Hematopoietic multipotent progenitor cell (in vitro differentiated cells): ENCODE measurements around the gene ATOX1. TPM values are rescaled to one million over a fixed set of nuclear protein-coding genes. Genes with fewer than 3 reads are reported as not detected.
A peak's percentile ranks its signal among the peaks of the same experiment; 100 is the strongest.
"Not testable (repeated sequence)": the region's sequence is repeated elsewhere in the genome, so short reads cannot be mapped to it uniquely, and the experiment has no call there.

Source experiments
- DNase-seq, 3 donors: peaks; one replicate each; pipeline ENCODE4 v3.0.0-alpha.2; 2011 to 2015; ENCODE audit warnings: low read depth in 2 of 3, low spot score in 2 of 3
- total RNA-seq: library from RNA; depleted of rRNA; stranded (reverse); fragments of >200 nt; gene quantifications from one replicate; pipeline ENCODE4 v1.2.3, GENCODE V29; 2012

The ATOX1 gene, protein sequence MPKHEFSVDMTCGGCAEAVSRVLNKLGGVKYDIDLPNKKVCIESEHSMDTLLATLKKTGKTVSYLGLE
- total RNA-seq: 74.3 TPM

DNA sequence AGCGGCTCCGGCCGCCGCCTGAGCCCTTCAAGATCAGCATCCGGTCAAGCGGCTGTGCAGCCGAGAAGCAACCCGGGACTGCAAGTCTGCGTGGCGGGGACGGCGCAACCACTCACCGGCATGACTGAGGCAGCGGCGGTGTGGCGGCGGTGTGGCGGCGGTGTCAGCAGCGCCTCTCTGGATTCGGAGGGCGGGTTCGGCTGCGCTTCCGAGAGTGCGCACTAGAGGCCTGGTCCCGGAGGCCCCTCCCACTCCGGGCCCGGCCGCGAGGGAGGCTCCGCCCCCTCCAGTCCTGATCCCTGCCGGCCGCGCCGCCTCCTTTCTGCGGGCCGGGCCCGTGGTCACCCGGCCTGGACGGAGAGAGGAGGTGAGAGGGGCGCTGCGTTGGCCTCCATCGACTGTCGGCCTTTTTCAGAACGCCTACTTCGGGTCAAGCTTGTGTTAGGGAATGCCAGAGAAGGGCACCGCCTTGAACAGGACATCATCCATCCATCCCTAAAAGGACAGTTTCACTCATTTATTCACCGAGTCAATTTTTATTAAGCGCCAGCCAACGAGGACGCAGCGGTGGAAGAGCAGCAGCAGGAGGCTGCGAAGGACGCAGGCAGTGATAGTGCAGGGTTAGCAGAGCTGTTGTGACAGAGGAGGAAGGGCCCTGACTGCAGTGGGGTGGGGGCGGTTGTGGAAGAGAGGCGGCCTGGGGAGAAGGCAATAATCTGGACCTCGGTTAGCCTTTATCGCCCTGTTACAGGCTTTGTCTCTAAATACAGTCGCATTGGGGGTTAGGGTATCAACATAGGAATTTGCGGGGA, at the start of gene ATOX1:
Gene ATOX1, minus strand, starts transcription at position 202 of the 812 bp plus-strand sequence. Its CDS starts 80 bp downstream, at position 122.
- peak; percentile 78 to 91 (median 86) for DNase-seq

DNA sequence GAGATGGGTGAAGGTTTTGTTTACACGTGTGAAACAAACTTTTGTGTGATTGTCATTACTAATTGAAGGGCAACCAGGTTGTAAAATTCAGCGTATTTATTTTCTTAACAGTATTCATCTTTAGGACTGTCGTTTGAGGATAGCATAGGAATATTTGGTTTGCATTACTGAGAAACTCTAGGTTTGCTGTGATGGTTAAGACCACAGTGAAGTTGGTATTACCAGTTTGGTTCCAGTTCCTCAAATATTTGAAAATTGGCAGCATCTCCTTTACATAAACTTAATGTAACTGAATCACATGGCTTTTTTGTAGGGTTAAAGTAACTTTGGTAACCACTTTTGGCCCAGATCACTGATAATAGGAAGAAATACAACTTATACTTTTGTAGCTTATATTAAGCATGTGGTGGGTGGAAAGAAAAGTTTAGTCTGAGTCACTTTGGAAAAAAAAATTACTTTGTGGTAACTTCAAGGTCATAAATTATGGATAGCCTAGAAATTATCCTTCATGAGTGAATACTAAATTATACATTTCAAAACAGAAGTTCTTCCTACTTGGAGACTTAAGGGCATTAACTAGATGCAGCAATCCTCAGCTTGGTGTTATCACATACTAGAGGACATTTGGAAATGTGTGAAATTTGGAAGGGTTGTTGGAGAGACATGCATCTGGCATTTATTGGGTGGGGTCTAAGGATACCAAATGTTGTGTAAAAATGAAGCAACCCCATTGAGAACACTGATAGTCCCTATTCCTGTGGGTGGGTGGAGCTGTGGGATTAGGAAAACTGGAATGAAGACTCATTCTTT, 47.2 kb upstream of the ATOX1 start:
- DNase-seq: peak in 1 of 3 donors; percentile 17

DNA sequence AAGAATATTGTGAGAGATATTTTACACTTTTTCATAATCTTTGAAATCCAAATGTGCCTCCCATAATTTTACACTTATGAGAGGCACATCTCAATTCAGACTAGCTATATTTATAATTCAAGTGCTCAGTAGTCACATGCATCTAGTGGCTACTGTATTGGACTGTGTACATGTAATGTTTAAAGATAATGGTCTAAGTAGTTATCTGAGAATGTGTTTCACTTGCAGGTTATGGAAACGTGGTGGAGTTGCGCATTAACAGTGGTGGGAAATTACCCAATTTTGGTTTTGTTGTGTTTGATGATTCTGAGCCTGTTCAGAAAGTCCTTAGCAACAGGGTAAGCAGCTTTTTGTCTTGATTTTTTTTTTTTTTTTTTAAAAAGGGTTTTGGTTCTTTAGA, 42.1 kb upstream of the ATOX1 start:
- DNase-seq: no peak

DNA sequence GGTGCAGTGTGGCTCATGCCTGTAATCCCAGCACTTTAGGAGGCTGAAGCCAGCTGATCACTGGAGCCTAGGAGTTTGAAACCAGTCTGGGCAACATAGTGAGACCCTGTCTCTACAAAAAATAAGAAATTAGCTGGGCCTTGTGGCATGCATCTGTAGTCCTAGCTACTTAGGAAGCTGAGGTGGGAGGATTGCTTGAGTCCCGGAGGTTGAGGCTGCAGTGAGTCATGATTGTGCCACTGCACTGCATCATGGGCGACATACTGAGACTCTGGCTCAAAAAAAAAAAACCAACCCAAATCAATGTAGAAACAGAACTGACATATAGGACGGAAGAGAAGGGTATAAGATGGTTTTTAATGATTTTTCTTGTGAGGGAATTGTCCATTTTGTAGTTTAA, 41.0 kb upstream of the ATOX1 start:
- DNase-seq: no peak

DNA sequence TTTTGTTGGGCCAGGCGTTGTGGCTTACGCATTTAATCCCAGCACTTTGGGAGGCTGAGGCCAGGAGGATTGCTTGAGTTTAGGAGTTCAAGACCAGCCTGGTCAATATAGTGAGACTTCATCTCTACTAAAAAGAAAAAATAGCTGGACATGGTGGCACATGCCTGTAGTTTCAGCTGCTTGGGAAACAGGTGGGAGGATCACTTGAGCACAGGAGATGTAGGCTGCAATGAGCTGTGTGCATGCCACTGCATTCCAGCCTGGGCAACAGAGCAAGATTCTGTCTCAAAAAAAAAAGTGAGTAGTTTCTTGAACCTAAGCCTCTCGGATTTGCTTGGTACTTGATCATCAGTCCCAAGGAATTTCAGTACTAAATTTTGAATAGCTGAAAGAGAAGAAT, 40.2 kb upstream of the ATOX1 start:
- no peak for DNase-seq

DNA sequence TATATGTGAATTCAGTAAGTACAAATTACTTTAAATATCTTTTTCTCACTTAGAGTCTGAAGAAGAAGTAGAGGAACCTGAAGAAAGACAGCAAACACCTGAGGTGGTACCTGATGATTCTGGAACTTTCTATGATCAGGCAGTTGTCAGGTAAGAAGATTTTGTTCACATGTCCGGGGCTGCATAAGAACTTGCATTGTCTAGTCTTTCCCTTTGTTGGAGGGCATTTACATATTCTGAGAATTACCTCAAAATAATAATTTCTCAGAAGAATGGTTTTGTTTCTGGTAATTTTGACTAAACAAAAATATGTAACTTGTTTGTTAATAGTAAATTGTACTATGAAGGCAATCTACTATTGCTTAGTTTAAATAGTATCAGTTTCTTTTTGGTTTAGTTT, 37.0 kb upstream of the ATOX1 start:
- no peak for DNase-seq

DNA sequence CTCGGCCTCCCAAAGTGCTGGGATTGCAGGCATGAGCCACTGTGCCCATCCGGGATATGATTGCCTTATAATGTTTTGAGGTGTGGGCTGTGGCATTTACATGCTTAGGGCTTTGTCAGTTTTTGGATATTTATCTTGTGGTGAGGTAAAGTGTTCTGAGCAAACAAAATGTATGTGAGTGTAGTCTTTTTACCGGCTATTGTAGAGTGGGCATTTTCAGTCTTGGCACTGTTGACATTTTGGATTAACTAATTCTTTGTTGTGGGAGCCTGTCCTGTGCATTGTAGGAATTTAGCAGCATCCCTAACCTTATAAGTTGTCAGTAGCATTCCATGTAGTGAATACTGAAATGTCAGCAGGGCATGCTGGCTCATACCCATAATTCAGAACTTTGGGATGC, 34.9 kb upstream of the ATOX1 start:
- DNase-seq: no peak

DNA sequence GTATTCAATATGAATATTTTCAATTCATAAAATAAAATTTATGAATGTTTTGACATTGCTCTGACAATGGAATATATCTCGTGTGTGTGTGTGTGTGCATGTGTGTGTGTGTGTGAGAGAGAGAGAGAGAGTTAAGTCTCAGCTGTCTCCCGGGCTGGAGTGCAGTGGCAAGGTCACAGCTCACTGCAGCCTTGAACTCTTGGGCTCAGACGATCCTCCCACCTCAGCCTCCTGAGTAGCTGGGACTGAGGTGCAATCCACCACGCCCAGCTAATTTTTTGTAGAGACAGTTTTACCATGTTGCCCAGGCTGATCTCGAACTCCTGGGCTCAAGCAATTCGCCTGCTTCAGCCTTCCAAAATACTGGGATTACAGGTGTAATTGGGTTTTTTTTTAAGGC, 29.4 kb upstream of the ATOX1 start:
- DNase-seq: no peak

DNA sequence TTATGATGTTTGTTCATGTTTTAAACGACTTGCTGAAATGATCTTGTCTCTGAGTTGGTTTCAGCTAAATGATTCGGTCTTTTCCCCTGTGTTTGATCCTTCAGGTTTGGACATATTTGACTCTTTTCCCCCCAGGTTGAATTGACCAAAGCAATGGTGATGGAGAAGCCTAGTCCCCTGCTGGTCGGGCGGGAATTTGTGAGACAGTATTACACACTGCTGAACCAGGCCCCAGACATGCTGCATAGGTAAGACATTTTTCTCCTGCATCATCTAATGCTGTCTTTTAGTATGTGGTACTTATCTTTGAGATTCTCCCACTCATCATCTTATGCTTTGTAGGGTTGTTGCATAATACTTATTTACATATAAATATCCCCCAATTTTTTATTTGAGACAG, 28.0 kb upstream of the ATOX1 start:
- DNase-seq: no peak

DNA sequence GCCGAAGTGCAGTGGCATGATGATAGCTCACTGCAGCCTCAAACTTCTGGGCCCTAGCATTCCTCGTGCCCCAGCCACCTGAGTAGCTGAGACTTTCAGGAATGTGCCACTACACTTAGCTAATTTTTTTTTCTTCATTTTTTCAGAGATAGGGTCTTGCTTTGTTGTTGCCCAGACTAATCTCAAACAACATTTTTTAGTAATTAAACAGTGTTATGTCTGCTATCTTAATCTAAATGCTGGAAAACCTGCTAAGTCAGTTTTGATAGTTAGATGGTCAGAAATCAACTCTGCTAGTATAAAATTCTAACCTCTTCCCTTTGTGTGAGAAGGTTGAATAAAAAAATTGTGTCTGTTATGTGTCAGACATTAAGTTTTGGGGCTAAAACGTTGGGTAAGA, 25.7 kb upstream of the ATOX1 start:
- no peak for DNase-seq

DNA sequence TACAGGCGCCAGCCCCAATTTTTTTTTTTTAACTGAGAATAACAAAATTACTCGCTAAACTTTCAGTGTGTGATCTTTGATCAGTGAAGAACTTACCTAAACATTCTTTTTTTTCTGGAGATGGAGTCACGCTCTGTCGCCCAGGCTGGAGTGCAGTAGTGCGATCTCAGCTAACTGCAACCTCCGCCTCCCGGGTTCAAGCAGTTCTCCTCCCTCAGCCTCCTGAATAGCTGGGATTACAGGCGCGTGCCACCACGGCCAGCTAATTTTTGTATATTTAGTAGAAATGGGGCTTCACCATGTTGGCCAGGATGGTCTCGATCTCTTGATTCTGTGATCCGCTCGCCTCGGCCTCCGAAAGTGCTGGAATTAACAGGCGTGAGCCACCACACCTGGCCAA, 25.2 kb upstream of the ATOX1 start:
- not testable (repeated sequence) for DNase-seq

DNA sequence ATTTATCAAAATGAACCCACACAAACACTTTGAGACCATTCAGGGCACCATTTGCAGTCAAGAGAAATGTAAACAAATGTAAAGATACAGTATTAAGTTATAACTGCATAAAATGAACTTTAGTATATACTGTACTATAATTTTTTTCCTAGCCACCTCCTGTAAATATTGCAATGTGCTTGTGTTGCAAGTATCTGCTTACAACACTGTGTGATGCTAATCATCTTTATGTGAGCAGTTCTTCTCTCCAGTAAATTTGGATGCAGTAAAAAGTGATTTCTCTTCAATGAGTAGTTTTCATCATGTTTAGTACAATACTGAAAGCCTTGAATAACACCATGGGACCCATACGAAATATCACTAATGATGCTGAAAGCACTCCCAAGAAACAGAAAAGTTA, 22.8 kb upstream of the ATOX1 start:
- no peak for DNase-seq

DNA sequence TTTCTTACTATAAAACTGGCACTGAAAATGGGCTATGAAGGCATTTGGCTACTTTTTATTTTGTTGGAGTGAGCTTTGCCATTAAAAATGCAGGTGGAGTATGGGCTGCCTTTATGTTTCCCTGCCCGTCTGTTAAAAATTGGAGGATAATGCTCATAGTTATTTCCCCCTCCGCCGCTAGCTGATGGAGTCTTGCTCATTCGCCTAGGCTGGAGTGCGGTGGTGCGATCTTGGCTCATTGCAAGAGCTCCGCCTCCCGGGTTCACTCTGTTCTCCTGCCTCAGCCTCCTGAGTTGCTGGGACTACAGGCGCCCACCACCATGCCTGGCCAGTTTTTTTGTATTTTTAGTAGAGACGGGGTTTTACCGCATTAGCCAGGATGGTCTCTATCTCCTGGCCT, 21.9 kb upstream of the ATOX1 start:
- no peak for DNase-seq

DNA sequence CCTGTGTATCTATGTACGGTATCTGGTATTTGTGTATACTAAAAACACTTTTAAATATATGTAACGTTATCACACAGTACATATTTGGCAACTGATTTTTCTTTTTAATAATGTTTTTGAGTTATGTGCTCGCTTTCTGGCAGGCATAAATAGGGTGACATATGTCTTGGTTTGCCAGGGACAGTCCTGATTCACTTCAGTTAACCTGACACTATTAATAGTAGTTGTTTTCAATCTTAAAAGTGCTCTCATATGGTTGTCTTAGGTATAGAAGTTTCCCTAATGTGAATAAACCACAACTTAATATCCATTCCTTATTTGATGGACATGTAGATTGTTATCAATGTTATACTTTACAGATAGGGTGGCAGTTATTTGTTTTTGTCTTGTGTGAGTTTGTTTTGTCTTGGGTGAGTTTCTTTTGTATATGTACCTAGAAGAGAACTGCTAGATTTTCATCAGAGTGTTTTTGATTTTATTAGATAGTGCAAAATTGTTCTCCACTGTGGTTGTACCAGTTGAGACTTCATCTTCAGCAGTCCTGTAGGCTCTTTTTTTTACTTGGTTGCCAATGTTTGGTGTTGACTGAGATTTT, 21.2 kb upstream of the ATOX1 start:
- no peak for DNase-seq

DNA sequence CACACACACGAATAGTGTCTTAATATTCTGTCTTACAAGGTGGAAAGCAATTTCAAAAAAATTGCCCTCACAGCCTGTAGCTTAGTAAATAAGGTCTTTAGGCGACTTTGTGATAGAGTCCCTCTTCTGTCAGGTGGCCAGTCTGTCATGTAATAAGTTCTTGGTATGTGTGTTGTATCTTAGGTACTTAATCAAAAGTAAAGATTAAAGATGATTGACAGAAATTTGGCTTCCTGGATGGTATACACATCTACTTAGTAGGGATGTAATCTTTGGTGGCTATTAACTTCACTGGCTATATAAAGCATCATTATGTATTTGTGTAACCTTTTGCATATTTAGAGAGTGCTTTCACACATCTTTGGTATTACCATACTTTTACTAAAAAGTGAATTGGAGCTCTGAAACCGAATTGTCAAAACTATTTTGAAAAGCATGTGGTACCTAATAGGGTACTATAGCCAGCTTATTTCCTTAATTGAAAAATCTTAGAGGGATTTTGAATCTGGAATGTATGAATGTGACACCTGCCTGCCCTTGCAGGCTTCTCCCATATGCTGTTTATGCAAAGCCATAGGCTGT, 16.7 kb upstream of the ATOX1 start:
- DNase-seq: no peak

DNA sequence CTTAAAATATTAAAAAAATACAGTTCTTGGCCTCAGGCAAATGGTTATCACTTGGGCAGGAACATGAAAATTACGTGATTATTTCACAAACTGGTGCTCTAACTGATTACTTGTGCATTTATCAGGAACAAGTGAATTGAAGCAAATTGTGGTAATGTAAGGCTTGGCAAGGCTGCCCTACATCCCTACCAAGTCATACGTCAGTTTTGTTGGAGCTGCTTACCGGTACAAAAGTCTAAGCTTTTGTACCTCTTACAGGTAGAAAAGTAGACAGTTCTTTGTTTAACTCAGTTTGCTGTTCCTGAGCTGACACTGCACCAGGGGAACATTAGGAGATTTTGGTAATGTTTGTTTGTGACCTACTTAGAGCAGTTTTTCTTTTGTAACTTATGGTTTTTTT, 15.5 kb upstream of the ATOX1 start:
- DNase-seq: no peak

DNA sequence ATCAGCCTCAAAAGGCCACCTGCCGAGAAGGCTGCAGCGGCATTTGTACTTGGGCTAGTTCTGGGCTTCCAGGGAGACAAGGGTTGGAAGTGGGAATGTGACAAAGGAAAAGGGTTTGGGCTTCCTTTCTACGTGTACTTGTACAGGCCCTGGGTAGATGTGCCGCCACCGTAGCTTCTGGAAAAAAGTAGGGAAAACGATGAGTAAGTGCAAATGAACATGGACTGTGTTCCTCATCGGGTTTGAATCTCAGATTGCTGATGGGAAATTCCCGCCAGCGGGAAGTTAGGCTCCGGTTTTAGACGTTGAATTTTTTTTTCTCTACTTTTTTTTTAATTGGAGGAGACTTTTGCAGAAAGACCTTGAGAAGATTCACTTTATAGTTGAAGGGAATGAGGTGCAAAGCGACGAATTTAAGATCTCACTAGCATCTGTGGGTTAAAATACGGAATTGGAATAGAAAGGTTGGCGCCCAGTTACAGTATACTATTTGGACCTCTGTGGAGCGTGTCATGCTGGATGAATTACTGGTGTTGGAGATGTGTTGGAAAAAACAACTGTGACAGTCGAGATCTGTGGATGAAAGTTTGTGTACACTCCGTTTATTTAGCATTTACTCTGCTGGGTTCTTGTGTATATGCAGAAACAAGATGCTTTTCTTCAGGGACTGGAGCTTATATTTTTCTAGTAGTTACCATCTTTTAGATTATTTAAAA, 14.6 kb upstream of the ATOX1 start:
- peak in 1 of 3 donors; percentile 9 for DNase-seq

DNA sequence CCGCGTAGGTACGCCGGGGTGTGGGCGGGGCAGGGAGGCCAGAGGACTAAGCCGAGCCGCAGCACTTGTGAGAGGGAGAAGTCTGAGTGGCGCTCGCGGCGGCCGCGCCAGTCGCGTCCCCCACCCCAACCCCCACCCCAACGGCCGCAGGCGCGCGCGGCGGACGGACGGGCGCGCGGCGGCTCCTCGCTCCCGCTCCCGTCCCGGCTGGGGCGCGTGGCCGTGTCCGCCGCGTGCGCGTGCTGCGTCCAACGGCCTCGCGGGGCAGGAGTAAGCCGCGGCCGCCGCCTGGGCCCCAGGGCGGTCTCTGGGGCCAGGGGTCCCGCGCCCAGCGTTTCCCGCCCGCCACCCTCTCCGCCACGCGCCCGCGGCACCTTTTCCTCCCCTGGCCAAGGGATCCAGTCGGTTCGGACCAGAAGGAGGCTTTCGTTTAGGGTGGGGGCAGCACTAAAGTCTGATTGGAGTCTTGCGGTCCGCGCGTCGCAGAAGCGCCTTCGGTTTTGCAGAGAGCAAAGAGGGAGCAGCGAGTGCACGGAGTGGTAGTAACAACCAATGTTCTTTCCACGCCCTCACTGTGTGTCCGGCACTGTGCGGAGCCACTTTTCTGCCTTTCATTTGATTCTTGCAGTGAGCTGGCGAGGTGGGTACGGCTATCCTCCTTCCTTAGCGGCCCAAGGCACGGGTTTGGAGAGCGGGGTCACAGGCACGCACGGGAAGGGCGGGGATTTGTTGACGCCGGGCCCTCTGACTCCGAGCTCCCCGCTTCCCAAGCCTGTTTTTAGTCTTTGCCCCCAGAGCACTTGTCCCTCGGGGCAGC, 13.8 kb upstream of the ATOX1 start:
- DNase-seq: peak in 1 of 3 donors; percentile 48

DNA sequence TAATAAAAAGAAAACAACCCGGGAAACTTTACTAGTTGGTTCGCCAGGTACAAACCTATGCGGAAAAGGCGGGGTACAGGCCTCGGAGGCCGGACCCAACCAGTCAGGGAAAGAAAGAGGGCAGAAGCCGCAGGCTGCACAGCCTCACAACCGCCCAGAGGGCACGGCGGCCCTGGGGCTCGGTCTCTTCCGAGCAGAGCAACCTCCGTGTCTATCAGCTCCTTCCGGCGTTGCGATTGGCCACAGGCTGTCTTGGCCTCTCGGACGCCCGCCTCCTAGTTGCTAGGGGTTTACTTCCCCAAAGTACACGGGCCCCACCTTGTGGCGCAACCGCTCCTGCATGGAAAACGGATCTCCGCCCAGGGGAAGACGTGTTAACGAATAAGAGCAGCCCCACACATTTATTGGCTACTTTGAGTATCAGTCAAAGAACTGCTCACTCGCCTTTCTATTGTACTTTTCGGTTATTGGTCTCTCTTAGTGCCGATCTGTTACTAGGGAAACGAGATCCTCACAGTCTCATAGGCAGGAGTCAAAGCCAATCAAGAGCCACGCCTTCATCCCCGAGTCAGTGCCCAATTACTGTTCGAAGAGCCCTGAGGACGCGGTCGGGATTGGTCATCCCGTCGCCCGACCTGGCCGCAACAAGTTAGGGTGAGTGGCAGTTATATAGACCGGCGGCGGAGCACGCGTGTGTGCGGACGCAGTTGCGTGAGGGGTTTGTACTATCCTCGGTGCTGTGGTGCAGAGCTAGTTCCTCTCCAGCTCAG, 13.0 kb upstream of the ATOX1 start, which contains the start of gene G3BP1:
Gene G3BP1, plus strand, starts transcription at position 696 of the 770 bp plus-strand sequence. CDS start 14,667 bp downstream, outside the sequence.
- DNase-seq: peak; percentile 96 to 100 (median 100)
